Lower leg skin (tissue), 4 donors: ENCODE results near the gene UBE2L6. TPM values are rescaled to one million over a fixed set of nuclear protein-coding genes. Genes with fewer than 3 reads are reported as not detected.

ENCODE experiments used
- DNase-seq, 2 donors: peaks; one replicate each; pipeline ENCODE4 v3.0.0-alpha.2; 2019; ENCODE audit warnings: low spot score in 2 of 2
- H3K4me3 ChIP-seq: fragments of 200-600 bp; sonication (generic); 2 replicates; pipeline ENCODE4 v1.5.1; 2017; ENCODE audit warnings: mild to moderate bottlenecking, low read depth; ENCODE audit not compliant: poor library complexity, severe bottlenecking
- POLR2A ChIP-seq, 2 donors: fragments of 450-650 bp; IDR thresholded peaks; one replicate each; pipeline ENCODE4 v1.6.1; 2016 to 2017; ENCODE audit warnings: antibody characterized with exemption in 2 of 2, mild to moderate bottlenecking in 1 of 2, moderate library complexity in 1 of 2
- WGBS, 2 donors: methylation state at CpG; one replicate each; pipeline ENCODE4 v1.1.5; 2018; 5-methylcytosine and 5-hydroxymethylcytosine counted together
- intact Hi-C: fragments of 100-400 bp; cut with DNase I; formaldehyde crosslinking; loops from one replicate; pipeline ENCODE4 v1.15.0; 2023; ENCODE audit warnings: low total_unique reads
- total RNA-seq, 4 donors: library from RNA; depleted of rRNA; stranded (reverse); fragments of >200 nt; gene quantifications; one replicate each; pipeline ENCODE4 v1.1.0, GENCODE V29; 2016
- TF ChIP-seq, protein P1 (sequence below), 3 donors: fragments of 450-650 bp; IDR thresholded peaks; one replicate each; pipeline ENCODE4 v1.5.1; 2016; ENCODE audit warnings: antibody characterized with exemption in 3 of 3, mild to moderate bottlenecking in 3 of 3, moderate library complexity in 2 of 3

Gene UBE2L6
- total RNA-seq, 4 donors from 2014 or later, result 14.5 to 31.0 (median 19.9) TPM

DNA sequence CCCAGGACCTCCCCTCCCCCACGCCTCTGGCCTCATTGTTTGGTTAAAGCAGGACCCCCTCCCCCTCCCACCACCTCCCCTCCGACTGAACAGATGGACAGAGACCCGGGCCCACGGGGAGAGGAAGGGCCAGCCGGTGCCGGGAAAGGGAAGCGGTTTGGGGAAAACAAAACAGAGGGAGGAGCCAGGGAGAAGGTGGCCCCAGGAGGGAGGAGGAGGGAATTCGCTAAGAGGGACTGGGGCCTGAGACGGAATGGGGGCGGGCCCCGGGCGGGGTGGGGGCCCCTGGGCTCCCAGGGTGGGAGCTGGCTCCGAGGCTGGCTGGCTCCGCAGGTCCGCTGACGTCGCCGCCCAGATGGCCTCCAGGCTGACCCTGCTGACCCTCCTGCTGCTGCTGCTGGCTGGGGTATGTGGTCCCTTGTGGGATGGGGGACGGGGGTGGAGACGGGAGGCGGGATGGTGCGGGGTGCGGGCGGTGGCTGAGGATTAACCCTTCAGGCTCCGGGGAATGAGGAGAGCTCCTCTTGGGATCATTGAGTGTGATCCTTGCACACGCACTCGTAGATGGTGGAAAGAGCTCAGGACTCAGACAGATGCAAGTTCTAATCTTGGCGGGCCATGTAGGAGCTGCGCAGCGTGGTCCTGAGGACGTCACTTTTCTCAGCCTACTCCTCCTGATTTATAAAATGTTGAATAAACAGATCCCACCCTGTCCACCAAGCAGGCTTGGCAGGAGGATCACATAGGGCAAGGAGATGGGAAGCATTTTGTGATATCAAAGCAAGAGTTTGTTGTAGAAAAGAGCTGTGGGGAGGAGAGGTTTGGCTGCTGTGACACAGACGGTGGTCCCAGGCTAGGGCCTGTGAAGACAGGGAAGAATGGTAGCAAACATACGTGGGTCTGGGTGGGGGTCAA is 30.7 kb upstream of the UBE2L6 start:
- H3K4me3 ChIP-seq, result peak overlapping the region; percentile 30
- DNase-seq, result peak; percentile 73 to 95
- WGBS, 2 donors, result 3% methylated on average over 28 to 33 of the region's 33 CpGs
- intact Hi-C loops, result no loop called here
- TF ChIP-seq, protein P1, sequence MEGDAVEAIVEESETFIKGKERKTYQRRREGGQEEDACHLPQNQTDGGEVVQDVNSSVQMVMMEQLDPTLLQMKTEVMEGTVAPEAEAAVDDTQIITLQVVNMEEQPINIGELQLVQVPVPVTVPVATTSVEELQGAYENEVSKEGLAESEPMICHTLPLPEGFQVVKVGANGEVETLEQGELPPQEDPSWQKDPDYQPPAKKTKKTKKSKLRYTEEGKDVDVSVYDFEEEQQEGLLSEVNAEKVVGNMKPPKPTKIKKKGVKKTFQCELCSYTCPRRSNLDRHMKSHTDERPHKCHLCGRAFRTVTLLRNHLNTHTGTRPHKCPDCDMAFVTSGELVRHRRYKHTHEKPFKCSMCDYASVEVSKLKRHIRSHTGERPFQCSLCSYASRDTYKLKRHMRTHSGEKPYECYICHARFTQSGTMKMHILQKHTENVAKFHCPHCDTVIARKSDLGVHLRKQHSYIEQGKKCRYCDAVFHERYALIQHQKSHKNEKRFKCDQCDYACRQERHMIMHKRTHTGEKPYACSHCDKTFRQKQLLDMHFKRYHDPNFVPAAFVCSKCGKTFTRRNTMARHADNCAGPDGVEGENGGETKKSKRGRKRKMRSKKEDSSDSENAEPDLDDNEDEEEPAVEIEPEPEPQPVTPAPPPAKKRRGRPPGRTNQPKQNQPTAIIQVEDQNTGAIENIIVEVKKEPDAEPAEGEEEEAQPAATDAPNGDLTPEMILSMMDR (IDR thresholded peaks at IDR 0.05), result no peak
- no peak for TF ChIP-seq POLR2A (IDR thresholded peaks at IDR 0.05)

- WGBS, 2 donors, result 18 to 20% methylated on average over 10 of the region's 10 CpGs
- H3K4me3 ChIP-seq, result peak within 1 kb of the TSS; percentile 30
- intact Hi-C loops, result no loop called here
- peak; percentile 74 to 94 for DNase-seq
- TF ChIP-seq, protein P1 (IDR thresholded peaks at IDR 0.05), result no peak
- no peak for TF ChIP-seq POLR2A (IDR thresholded peaks at IDR 0.05)
Measured at GRCh38 chr11:57597461-57597915, 30.0 kb upstream of the UBE2L6 start, which contains the start of gene SERPING1. SERPING1 (plus strand) TSS chr11:57597685; CDS start chr11:57598271, 586 bp downstream.

DNA sequence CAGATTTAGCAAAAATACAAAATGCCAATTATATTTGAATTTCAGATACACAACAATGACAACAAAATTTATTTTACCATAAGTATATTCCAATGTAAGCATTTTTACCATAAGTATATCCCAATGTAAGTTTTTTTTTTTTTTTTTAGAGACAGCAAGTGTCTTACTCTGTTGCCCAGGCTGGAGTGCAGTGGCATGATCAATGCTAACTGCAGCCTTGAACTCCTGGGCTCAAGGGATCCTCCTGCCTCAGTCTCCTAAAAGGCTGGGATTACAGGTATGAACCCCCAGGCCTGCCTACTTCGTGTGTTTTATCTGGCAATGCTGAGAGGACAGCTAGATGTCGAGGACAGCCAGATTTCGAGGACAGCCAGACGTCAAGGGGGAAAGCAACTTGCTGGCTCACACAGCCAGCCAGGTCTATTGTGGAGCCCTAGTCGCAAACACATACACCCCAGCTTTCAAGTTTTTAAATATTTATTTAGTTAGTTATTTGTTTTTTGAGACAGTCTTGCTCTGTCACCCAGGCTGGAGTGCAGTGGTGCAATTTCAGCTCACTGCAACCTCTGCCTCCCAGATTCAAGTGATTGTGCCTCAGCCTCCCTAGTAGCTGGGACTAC is 28.9 kb upstream of the UBE2L6 start:
- DNase-seq, result no peak
- intact Hi-C loops, result no loop called here
- 82 to 84% methylated on average over 5 of the region's 5 CpGs for WGBS, 2 donors
- no peak overlapping the region for H3K4me3 ChIP-seq
- TF ChIP-seq POLR2A (IDR thresholded peaks at IDR 0.05), result no peak
- TF ChIP-seq, protein P1 (IDR thresholded peaks at IDR 0.05), result no peak

GRCh38 chr11:57588046-57588710 is 20.7 kb upstream of the UBE2L6 start:
- 86 to 94% methylated on average over 3 of the region's 3 CpGs for WGBS, 2 donors
- TF ChIP-seq, protein P1 (IDR thresholded peaks at IDR 0.05), result no peak
- TF ChIP-seq POLR2A (IDR thresholded peaks at IDR 0.05), result no peak
- intact Hi-C loops, result no loop called here
- DNase-seq, result no peak
- H3K4me3 ChIP-seq, result no peak overlapping the region

- H3K4me3 ChIP-seq, result no peak overlapping the region
- WGBS, 2 donors, result 44 to 48% methylated on average over 2 of the region's 2 CpGs
- DNase-seq, result no peak
- TF ChIP-seq POLR2A (IDR thresholded peaks at IDR 0.05), result no peak
- TF ChIP-seq, protein P1 (IDR thresholded peaks at IDR 0.05), result no peak
- intact Hi-C loops, result no loop called here
Measured at GRCh38 chr11:57586711-57587245, 19.3 kb upstream of the UBE2L6 start.
